Effector memory CD8-positive, alpha-beta T cell (primary cell): ENCODE data around the gene UBE2E1.
"Not testable (repeated sequence)": the region's sequence is repeated elsewhere in the genome, so short reads cannot be mapped to it uniquely, and the experiment has no call there.

Experiments used
- ATAC-seq: fragments of 150-1000 bp; cut with Tn5 transposase; replicated peaks from 2 replicates; pipeline ENCODE4 v1.10.0; 2021; ENCODE audit warnings: mild to moderate bottlenecking, moderate library complexity
- DNase-seq, 3 experiments: peaks; one replicate each; pipeline ENCODE4 v3.0.0; 2021
- H3K27ac Mint-ChIP-seq, 2 donors: one replicate each; pipeline ENCODE4 v1.8.0; 2022; ENCODE audit warnings: mild to moderate bottlenecking in 2 of 2, mixed read lengths in 2 of 2, moderate library complexity in 2 of 2
- H3K27me3 Mint-ChIP-seq, 2 donors: one replicate each; pipeline ENCODE4 v1.8.0; 2022; ENCODE audit warnings: mixed read lengths in 2 of 2
- H3K36me3 Mint-ChIP-seq: one replicate; pipeline ENCODE4 v1.8.0; 2022; ENCODE audit warnings: mild to moderate bottlenecking, moderate library complexity, mixed read lengths; ENCODE audit not compliant: insufficient read depth
- H3K4me1 Mint-ChIP-seq, 2 donors: one replicate each; pipeline ENCODE4 v1.8.0; 2022; ENCODE audit warnings: low read depth in 2 of 2, mixed read lengths in 2 of 2
- H3K4me3 Mint-ChIP-seq, 2 donors: one replicate each; pipeline ENCODE4 v1.8.0; 2022; ENCODE audit warnings: mild to moderate bottlenecking in 2 of 2, mixed read lengths in 2 of 2, moderate library complexity in 2 of 2
- H3K9me3 Mint-ChIP-seq, 2 donors: one replicate each; pipeline ENCODE4 v1.8.0; 2022; ENCODE audit warnings: mixed read lengths in 2 of 2

UBE2E1 gene

DNA sequence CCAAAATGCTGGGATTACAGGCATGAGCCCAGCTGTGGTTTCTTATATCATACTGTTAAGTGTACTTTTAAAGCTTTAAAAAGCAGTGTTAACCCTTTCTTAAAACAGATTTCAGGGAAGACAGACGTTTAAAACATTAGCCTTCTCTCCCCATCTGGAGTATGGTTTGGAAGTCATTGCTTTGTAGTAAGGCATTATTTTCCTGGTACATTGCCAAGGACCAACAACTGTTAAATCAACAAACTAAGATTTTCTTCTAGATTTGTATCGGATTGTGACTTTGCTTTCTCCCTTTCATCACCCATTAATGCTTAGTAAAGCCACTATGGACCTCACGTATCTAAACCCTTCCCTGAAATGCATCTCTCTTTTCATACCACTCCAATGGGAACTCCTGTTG lies 50.5 kb downstream of the UBE2E1 start:
- H3K27me3 Mint-ChIP-seq: no peaks in the 10 kb centered on the region
- H3K4me3 Mint-ChIP-seq: no peak overlapping the region
- ATAC-seq (no peak), DNase-seq (no peak)
- H3K27ac Mint-ChIP-seq: peak overlapping the region in 1 of 2 donors; percentile 85
- H3K4me1 Mint-ChIP-seq: peaks cover 30 to 42% of the 10 kb centered on the region in 2 donors
- H3K36me3 Mint-ChIP-seq: peaks cover 16% of the 10 kb centered on the region
- no peaks in the 10 kb centered on the region for H3K9me3 Mint-ChIP-seq

DNA sequence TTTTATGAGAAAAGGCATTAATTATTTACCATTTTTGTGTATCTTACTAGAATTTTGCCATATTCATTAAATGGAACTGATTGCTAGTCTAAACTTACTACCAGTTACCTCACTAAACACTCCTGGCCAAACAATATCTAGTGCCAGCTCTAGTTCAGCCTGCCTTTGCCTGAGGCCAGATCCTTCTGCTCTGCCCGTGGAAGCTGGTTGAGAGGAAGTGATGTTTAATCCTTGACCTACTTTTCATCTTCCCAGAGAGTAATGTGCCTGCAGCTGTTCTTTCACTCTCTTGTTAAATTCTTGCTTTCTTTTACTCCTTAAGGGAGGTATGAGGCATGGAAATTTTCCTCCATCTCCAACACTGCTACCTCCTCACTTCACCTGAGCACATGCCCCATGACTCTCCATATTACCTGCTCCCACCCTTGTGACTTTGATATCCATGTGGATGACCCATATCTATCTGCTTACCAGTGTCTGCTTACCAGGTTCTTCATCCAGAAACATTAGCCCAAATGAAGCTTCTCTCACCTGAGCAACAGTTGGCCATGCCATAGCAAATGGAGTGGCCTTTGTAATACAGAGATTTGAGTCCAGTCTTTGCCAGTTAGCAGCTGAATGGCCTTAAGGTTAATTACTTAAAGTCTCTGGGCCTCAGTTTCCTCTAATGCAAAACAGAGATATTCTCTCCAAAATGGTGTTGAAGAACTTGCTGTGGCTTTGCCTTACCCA lies 53.4 kb downstream of the UBE2E1 start:
- Mint-ChIP-seq H3K27ac (peak overlapping the region in 1 of 2 donors; percentile 27), H3K4me1 (peaks cover 34 to 57% of the 10 kb centered on the region in 2 donors), H3K27me3 (no peaks in the 10 kb centered on the region), H3K9me3 (no peaks in the 10 kb centered on the region), H3K4me3 (peak overlapping the region in 1 of 2 donors; percentile 1), H3K36me3 (peaks cover 5% of the 10 kb centered on the region)
- peak; percentile 58 for ATAC-seq
- DNase-seq: no peak

GRCh38 chr3:23859839-23860382 lies 54.2 kb downstream of the UBE2E1 start:
- Mint-ChIP-seq H3K9me3 (no peaks in the 10 kb centered on the region), H3K4me1 (peaks cover 34 to 60% of the 10 kb centered on the region in 2 donors), H3K4me3 (no peak overlapping the region), H3K27me3 (no peaks in the 10 kb centered on the region), H3K27ac (no peak overlapping the region), H3K36me3 (peaks cover 8% of the 10 kb centered on the region)
- ATAC-seq (no peak), DNase-seq (no peak)

DNA sequence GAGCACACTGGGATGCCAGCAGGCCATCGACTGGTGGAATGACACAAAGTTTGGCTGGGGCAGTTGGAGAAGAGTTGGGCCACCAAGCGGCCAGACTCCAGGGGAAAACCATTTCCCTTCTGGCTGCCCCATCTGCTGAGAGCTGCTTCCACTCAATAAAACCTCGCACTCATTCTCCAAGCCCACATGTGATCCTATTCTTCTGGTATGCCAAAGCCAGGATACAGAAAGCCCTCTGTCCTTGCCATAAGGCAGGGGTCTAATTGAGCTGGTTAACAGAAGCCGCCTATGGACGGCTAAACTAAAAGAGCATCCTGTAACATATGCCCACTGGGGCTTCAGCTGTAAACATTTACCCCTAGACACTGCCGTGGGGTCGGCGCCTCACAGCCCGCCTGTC lies 55.9 kb downstream of the UBE2E1 start:
- H3K4me3 Mint-ChIP-seq: no peak overlapping the region
- H3K27ac Mint-ChIP-seq: peak overlapping the region in 1 of 2 donors; percentile 41
- no peaks in the 10 kb centered on the region for H3K9me3 Mint-ChIP-seq

GRCh38 chr3:23863060-23863459 lies 57.3 kb downstream of the UBE2E1 start:
- ATAC-seq (no peak), DNase-seq (no peak)
- peaks cover 14% of the 10 kb centered on the region for H3K36me3 Mint-ChIP-seq
- no peak overlapping the region for H3K4me3 Mint-ChIP-seq
- peaks cover 29 to 58% of the 10 kb centered on the region in 2 donors for H3K4me1 Mint-ChIP-seq
- no peaks in the 10 kb centered on the region for H3K27me3 Mint-ChIP-seq
- H3K27ac Mint-ChIP-seq: peak overlapping the region in 1 of 2 donors; percentile 42
- H3K9me3 Mint-ChIP-seq: no peaks in the 10 kb centered on the region

More for the DNA sequence above, 55.9 kb downstream of the UBE2E1 start:
- no peak for DNase-seq
- no peaks in the 10 kb centered on the region for H3K27me3 Mint-ChIP-seq
- ATAC-seq: no peak
- H3K36me3 Mint-ChIP-seq: peaks cover 14% of the 10 kb centered on the region
- H3K4me1 Mint-ChIP-seq: peaks cover 41 to 68% of the 10 kb centered on the region in 2 donors

- DNase-seq (no peak), ATAC-seq (no peak)
- H3K27me3 Mint-ChIP-seq: no peaks in the 10 kb centered on the region
- peaks cover 22 to 44% of the 10 kb centered on the region in 2 donors for H3K4me1 Mint-ChIP-seq
- no peak overlapping the region for H3K4me3 Mint-ChIP-seq
- peak overlapping the region; percentile 1 to 6 for H3K27ac Mint-ChIP-seq
- H3K36me3 Mint-ChIP-seq: peaks cover 14% of the 10 kb centered on the region
- no peaks in the 10 kb centered on the region for H3K9me3 Mint-ChIP-seq
These were observed 59.2 kb downstream of the UBE2E1 start for GRCh38 chr3:23864931-23865330.

DNA sequence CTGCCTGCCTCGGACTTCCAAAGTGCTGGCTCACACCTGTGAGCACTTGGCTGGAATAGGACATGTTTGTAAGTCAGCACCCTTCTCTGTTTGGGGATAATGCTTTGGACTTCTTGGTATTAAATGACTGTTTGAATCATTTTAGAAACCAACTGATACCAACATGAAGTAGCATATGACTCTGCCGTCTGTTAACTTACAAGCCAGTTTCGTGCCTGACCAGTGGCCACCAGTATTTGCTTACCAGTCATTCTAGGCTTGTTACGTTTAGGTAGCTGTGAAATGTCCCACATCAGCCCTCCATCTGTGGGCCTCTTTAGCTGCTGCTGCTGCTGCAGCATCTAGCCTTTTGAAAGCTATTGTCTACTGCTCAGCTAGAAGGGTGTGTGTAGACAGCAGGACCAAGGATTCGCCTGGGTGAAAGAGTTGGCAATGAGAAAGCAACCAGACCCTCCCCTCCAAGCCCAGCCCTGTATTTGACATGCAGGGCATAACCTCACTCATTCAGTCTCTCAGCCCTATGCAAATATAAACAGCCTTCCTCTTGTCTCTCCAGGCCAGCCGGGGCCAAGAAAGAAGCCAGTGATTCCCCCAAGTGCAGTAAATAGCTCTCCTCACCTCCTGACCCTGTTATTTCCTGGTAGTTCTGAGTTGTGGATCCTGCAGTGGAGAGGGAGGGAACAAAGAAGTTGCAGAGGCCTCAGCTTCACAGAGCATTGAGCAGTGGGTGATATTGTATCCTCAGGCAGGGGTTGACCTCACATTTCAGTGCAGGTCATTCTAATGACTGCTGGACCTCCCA lies 60.0 kb downstream of the UBE2E1 start:
- H3K27ac Mint-ChIP-seq: peak overlapping the region; percentile 17 to 21
- ATAC-seq: no peak
- no peaks in the 10 kb centered on the region for H3K9me3 Mint-ChIP-seq
- peaks cover 14% of the 10 kb centered on the region for H3K36me3 Mint-ChIP-seq
- no peak for DNase-seq
- no peaks in the 10 kb centered on the region for H3K27me3 Mint-ChIP-seq
- H3K4me3 Mint-ChIP-seq: no peak overlapping the region
- H3K4me1 Mint-ChIP-seq: peaks cover 20 to 43% of the 10 kb centered on the region in 2 donors

DNA sequence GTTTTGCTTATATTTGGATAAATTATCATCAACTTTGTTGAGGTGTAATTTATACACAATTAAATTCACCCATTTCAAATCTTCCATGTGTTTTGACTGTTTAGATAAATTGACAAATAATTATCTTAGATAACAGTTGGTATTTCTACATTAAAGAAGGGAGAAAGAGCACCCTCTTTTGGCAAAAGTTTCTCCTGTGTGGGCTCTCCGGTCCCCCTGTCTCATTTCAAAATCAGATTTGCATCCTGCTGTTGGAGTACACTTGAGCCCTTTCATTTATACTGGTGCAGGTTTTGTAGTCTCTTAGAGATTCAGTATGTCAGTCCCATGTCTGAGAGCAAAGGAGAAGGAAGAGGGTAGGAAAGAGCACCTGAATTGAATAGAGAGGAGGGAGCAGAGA lies 61.6 kb downstream of the UBE2E1 start:
- Mint-ChIP-seq H3K4me3 (no peak overlapping the region), H3K27ac (peak overlapping the region in 1 of 2 donors; percentile 21), H3K27me3 (no peaks in the 10 kb centered on the region), H3K36me3 (peaks cover 14% of the 10 kb centered on the region), H3K9me3 (no peaks in the 10 kb centered on the region), H3K4me1 (peaks cover 13 to 34% of the 10 kb centered on the region in 2 donors)
- DNase-seq: no peak
- ATAC-seq: no peak

DNA sequence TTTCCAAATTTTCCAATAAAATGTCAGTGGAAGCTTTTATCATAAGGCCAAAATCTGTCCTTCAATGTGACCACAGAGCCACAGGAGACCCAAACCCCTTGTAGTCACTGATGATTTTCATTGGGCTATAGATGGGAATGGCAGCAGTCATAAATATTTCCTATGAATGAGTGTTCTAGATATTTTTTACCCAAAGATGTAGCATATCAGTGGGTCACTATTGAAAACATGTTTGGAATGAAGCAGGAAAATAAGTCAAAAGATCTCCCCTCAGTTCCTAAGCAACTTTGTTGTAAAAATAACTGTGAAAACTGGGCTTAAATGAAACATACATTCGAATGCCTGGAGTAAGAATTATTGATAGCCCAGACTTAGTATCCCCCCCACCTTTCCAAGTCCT lies 62.1 kb downstream of the UBE2E1 start:
- ATAC-seq (no peak), DNase-seq (no peak)
- peak overlapping the region in 1 of 2 donors; percentile 21 for H3K27ac Mint-ChIP-seq
- no peaks in the 10 kb centered on the region for H3K9me3 Mint-ChIP-seq
- H3K27me3 Mint-ChIP-seq: no peaks in the 10 kb centered on the region
- peaks cover 14% of the 10 kb centered on the region for H3K36me3 Mint-ChIP-seq
- peaks cover 13 to 33% of the 10 kb centered on the region in 2 donors for H3K4me1 Mint-ChIP-seq
- no peak overlapping the region for H3K4me3 Mint-ChIP-seq

- no peak overlapping the region for H3K27ac Mint-ChIP-seq
- no peak for ATAC-seq
- H3K4me3 Mint-ChIP-seq: no peak overlapping the region
- no peak for DNase-seq
- H3K27me3 Mint-ChIP-seq: no peaks in the 10 kb centered on the region
- no peaks in the 10 kb centered on the region for H3K9me3 Mint-ChIP-seq
- H3K36me3 Mint-ChIP-seq: peaks cover 4% of the 10 kb centered on the region
- H3K4me1 Mint-ChIP-seq: peaks cover 14 to 33% of the 10 kb centered on the region in 2 donors
These were observed 64.4 kb downstream of the UBE2E1 start for GRCh38 chr3:23869977-23870662.

DNA sequence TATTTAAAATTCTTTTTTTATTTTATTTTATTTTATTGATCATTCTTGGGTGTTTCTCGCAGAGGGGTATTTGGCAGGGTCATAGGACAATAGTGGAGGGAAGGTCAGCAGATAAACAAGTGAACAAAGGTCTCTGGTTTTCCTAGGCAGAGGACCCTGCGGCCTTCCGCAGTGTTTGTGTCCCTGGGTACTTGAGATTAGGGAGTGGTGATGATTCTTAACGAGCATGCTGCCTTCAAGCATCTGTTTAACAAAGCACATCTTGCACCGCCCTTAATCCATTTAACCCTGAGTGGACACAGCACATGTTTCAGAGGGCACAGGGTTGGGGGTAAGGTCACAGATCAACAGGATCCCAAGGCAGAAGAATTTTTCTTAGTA lies 64.9 kb downstream of the UBE2E1 start:
- DNase-seq, ATAC-seq, H3K27ac Mint-ChIP-seq, H3K36me3 Mint-ChIP-seq, H3K9me3 Mint-ChIP-seq, H3K27me3 Mint-ChIP-seq, H3K4me3 Mint-ChIP-seq: not testable (repeated sequence)
- H3K4me1 Mint-ChIP-seq: peaks cover 14 to 28% of the 10 kb centered on the region in 2 donors

GRCh38 chr3:23871361-23871760 lies 65.6 kb downstream of the UBE2E1 start:
- not testable (repeated sequence) for ATAC-seq, H3K36me3 Mint-ChIP-seq, H3K4me3 Mint-ChIP-seq, H3K27ac Mint-ChIP-seq, H3K9me3 Mint-ChIP-seq, H3K27me3 Mint-ChIP-seq, DNase-seq
- H3K4me1 Mint-ChIP-seq: peaks cover 7 to 25% of the 10 kb centered on the region in 2 donors

DNA sequence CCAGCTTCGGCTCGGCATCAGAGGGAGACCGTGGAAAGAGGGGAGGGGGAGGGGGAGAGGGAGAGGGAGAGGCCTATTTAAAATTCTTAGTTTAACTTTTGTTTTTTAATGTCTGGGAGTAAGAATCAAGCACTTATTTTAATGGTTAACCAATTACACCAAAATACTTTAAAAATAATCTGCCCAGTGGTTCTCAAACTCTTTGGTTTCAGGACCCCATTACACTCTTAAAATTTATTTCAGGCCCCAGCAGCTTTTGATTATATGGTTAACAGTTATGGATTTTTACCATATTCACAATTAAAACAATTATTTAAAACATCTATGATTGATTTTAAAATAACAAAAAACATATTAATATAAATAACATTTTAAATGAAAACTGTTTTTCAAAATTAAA lies 66.6 kb downstream of the UBE2E1 start:
- peaks cover 8 to 27% of the 10 kb centered on the region in 2 donors for H3K4me1 Mint-ChIP-seq
- H3K27ac Mint-ChIP-seq: no peak overlapping the region
- DNase-seq: no peak
- ATAC-seq: no peak
- H3K36me3 Mint-ChIP-seq: no peaks in the 10 kb centered on the region
- H3K27me3 Mint-ChIP-seq: no peaks in the 10 kb centered on the region
- H3K4me3 Mint-ChIP-seq: no peak overlapping the region
- H3K9me3 Mint-ChIP-seq: no peaks in the 10 kb centered on the region
